Epithelial cell of esophagus (primary cell): ENCODE results near the gene DOCK4.
A peak's percentile ranks its signal among the peaks of the same experiment; 100 is the strongest.

Experiments used
- DNase-seq: peaks from one replicate; pipeline ENCODE4 v3.0.0; 2010; ENCODE audit warnings: low read depth
- H3K4me3 ChIP-seq: 2 replicates; pipeline ENCODE4 v1.5.1; 2011; ENCODE audit warnings: mild to moderate bottlenecking, low read length, control low read depth
- CTCF ChIP-seq: IDR thresholded peaks from 2 replicates; pipeline ENCODE4 v1.5.1; 2011; ENCODE audit warnings: low read depth, mild to moderate bottlenecking, low read length, control low read depth, inconsistent platforms; ENCODE audit not compliant: insufficient read depth; ENCODE audit errors: missing control alignments

DOCK4 gene

DNA sequence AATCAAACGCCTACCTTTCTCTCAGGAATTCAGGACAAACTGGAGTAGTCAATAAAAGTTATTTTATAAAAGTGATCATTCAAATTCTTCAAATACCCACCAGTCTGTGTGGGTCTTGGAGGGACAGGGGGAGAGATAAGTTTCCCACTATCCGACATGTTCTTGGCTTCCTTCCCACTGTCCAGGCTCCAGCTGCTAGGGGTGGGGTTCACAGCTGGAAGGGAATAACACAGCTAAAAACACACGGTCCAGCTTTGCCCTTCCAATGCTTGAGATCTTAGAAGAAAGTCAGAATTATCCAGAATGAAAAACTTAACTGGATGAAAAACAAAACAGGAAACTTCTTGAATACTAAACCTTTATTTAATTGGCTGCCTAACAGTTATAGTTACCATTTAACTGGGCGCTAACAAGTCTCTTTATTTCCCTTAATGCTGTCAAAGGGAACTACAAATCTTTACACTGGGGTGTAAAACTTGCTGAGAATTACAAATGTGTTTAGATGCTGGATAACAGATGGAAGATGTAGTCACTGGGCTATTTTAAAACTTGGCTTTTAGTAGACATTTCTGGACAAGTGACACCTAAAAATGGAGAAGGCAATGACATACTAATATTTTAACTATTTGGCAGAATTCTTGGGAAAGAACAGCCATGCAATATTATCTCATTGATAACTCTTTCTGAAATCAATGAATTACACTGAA is 471.1 kb downstream of the DOCK4 start:
- no peak overlapping the region for H3K4me3 ChIP-seq
- DNase-seq = no peak
- TF ChIP-seq CTCF = no peak

GRCh38 chr7:111732923-111733322 is 473.3 kb downstream of the DOCK4 start:
- DNase-seq = no peak
- TF ChIP-seq CTCF = no peak
- H3K4me3 ChIP-seq = no peak overlapping the region

DNA sequence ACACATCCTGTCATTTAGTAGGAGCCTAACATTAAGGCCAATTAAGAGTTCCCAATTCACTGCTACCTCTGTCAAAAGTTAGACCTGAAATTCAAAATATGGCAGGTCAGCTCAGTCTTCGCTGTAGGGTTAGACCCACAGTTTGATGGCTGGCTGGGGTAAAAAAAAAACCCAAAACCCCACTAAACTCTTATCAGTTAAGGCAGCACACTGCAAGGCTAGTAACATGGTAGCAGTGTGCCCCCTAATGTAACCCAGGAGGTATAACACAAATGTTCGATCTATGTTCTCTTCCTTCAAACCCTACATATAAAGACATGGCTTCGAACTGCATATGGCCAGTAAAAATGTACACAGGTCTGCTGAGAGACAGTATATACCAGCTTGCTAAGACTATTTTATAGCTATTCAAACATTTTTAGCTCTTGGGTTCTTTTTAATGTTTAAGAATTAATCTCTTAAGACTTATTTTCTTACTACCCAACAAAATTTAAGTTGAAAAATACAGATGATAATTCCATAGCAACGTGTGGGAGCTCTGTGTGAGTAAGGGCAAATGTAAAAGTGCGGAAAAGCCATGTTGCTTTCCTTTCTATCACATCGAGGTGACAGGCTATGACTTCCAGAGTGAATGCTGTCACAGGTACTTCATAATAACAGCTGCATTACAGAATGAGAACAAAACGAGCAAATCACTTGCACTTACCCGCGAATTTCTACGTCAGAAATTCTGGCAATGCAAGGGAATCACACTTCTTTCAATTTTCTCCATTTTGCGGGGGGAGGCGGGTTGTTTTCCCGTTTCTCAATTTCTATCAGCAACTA is 475.5 kb downstream of the DOCK4 start:
- DNase-seq = peak; percentile 55
- H3K4me3 ChIP-seq = no peak overlapping the region
- peak; percentile 59 for TF ChIP-seq CTCF

- DNase-seq = no peak
- H3K4me3 ChIP-seq = no peak overlapping the region
- no peak for TF ChIP-seq CTCF
These were observed 476.1 kb downstream of the DOCK4 start for GRCh38 chr7:111730057-111730456.

DNA sequence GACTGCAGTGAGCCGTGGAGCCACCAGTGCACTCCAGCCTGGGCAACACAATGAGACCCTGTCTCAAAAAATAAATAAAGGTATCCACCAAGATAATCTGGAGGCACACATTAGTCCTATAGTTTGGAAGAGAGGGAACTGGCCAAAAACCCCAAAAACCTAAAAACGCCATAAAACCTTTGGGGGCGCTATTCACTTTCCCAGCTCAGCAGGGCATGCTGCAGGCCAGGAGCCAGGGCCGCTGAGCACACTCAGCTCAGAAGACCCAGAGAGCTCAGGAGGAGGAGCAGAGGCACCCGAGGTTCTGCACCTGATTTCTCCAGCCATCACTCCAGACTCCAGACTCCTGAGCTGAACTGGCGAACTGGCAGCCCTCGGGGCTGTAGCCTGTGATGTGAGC is 476.7 kb downstream of the DOCK4 start:
- no peak for TF ChIP-seq CTCF
- no peak overlapping the region for H3K4me3 ChIP-seq
- DNase-seq = no peak

- H3K4me3 ChIP-seq = no peak overlapping the region
- no peak for TF ChIP-seq CTCF
- DNase-seq = no peak
These were observed 477.6 kb downstream of the DOCK4 start for GRCh38 chr7:111728635-111728995.
